Erythroblast (primary cell): ENCODE results near the gene DST.

Experiments used
- GATA1 ChIP-seq: IDR thresholded peaks from 2 replicates; pipeline ENCODE4 v1.6.1; 2011; ENCODE audit warnings: low read depth, mild to moderate bottlenecking, control low read depth, low read length, moderate library complexity
- POLR2A ChIP-seq: IDR thresholded peaks from 2 replicates; pipeline ENCODE4 v1.6.1; 2011; ENCODE audit warnings: mild to moderate bottlenecking, low read length

DNA sequence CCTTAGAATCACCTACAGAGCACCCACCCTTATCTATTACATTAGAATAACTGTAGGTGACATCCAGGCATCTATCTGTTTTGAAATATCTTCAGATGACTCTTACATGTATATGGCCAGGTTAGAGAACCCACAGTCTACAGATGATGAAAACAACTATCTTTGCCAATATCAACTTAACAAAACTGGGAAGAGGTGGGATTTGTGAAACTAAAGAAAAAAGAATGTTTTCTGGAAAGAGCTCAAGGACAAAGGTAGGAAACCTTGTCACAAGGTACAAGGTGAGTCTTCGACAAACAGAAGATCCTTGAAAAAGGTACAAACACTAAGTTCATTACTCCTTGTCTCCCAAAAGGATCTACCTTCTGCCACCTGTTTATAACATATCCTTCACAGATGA is 47.0 kb upstream of the DST start:
- TF ChIP-seq POLR2A, result no peak
- TF ChIP-seq GATA1, result no peak
